Measurements from ENCODE around the gene UGT1A8.

The UGT1A8 gene

DNA sequence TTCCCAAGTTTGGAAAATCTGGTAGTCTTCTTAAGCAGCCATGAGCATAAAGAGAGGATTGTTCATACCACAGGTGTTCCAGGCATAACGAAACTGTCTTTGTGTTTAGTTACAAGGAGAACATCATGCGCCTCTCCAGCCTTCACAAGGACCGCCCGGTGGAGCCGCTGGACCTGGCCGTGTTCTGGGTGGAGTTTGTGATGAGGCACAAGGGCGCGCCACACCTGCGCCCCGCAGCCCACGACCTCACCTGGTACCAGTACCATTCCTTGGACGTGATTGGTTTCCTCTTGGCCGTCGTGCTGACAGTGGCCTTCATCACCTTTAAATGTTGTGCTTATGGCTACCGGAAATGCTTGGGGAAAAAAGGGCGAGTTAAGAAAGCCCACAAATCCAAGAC lies 154.7 kb downstream of the UGT1A8 start:
- DNase-seq, result no peak

DNA sequence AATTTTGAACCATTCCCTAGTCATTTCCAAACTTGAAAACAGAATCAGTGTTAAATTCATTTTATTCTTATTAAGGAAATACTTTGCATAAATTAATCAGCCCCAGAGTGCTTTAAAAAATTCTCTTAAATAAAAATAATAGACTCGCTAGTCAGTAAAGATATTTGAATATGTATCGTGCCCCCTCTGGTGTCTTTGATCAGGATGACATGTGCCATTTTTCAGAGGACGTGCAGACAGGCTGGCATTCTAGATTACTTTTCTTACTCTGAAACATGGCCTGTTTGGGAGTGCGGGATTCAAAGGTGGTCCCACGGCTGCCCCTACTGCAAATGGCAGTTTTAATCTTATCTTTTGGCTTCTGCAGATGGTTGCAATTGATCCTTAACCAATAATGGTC lies 155.2 kb downstream of the UGT1A8 start:
- no peak for DNase-seq

DNA sequence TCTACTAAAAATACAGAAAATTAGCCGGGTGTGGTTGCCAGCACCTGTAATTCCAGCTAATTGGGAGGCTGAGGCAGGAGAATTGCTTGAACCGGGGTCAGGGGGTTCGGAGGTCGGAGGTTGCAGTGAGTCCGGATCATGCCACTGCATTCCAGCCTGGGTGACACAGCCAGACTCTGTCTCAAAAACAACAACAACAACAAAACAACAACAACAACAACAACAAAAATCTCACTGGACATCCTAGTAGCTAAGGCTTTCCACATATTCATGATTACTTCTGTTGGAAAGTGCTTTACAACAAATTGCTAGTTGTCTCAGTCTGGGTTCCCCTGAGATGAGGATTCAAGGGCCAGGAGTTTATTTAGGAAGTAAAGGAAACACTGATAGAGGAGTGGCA lies 156.4 kb downstream of the UGT1A8 start:
- no peak for DNase-seq

DNA sequence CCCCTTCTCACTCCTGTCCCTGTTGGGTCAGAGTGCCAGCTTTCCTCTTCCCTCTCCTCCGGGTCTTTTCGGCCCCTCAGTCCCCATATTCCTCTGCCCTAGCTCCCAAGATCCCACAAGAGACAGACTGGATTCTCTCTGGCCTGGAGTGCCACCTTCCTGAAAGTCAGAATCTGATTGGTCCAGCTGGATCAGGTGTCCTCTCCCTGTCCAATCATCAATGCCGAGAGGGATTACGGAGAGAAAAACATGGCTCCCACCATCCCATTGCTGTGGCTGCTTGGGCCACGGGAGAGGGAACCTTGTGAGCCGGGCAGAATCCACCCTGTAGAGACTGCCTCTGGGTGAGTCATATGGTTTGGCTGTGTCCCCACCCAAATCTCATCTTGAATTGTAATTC lies 158.0 kb downstream of the UGT1A8 start:
- DNase-seq, result no peak

DNA sequence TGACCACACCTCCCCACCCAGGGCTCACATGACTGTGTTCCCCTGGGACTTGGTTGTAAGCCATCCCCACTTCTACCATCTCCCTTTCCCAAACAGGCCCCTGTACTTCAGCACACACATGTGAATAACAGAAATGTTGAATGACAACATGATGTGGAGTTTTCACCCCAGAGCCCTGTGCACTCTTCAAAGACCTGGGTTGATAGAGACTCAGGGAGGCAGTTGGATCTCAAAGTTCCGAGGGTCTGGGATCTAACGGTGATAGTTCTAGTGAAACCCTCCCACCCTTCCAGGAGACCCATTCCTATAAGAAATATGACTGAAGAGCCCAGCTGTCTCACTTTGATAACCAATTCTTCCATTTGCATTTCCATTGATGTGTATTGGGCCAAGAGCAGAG lies 160.6 kb downstream of the UGT1A8 start, which contains the start of gene MROH2A:
MROH2A (plus strand) TSS at position 301 of the 400 bp plus-strand sequence. CDS start 1,029 bp downstream, outside the sequence.
- DNase-seq, result no peak

DNA sequence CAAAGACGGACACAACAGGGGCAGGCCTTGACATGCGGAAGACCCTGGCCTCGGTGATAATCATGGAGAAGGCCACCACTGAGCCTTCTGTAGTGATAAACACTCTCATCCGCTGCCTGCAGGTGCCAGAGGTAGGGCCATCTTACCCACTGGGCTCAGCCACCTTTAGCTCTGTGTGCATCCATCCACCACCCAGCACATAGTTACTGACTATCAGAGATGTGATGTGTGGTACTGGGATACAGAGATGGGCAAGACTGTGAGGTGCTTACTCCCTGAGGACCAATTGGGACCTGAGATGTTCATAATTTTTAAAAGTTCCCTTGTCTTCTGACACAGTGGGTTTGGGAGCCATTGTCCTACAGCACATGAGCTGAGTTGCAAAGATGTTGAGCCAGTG lies 162.3 kb downstream of the UGT1A8 start:
- no peak for DNase-seq

DNA sequence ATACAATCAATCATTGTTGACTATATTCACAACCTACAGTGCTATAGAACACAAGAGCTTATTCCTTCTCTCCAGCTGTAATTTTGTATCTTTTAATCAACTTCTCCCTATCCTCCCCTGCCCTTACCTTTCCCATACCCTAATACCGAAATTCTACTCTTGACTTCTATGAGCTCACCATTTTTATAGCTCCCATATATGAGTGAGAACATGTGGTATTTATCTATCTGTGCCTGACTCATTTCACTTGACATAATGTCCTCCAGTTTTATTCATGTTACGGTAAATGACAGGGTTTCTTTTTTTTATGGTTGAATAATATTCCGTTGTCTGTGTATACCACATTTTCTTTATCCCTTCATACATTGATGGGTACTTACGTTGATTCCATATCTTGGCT lies 163.3 kb downstream of the UGT1A8 start:
- DNase-seq, result no peak

DNA sequence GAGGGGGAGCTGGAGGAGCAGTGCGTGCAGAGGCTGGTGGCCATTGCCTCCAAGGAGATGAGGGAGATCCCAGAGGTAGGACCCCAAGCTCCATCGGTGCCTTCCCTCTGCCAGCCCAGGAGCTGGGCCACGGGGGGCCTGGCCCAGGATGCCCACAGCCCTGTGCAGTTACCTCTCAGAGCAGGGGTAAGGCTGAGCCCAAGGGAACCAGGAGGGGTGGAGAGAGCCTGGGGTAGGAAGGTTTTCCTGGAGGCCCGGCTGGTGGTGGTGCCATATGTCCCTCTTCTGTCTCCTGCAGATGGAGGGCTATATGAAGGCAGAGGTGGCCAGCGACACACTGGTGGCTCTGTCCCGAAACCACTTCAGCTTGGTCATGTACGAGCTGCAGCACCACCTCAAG lies 172.1 kb downstream of the UGT1A8 start:
- no peak for DNase-seq

DNA sequence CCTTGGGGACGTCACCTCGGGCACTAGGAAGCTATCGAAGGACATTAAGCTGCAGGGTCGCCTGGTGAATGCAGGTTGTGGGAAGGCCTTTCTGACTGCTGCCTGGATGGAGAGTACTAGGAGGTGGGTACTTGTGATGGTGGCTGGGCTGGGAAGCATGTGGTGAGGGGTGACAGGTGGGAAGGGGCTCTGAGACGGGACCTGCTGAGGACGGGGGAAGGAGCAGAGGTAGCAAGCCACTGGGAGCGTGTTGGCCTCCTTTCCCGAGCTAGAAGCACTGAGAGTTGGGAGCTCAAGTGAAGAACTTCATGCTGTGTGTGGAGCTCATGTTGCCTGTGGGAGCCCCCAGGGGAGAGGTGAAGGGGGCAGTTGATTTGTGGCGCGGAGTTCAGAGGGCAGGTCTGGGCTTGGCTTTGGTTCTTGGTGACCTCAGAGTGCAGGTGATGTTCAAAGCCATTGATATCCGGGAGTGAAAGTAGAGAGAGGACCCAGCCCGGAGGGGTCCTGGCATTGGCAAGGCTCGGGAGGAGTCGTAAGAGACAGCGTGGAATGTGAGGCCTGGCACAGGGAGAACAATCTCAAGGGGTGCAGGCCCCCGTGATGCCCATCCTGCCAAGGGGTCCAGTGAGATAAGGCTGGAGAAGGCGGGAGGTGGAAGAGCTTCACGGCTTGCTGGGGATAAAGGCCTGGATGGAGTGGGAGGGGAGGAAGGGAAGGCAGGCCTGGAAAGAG lies 173.9 kb downstream of the UGT1A8 start:
- no peak for DNase-seq

DNA sequence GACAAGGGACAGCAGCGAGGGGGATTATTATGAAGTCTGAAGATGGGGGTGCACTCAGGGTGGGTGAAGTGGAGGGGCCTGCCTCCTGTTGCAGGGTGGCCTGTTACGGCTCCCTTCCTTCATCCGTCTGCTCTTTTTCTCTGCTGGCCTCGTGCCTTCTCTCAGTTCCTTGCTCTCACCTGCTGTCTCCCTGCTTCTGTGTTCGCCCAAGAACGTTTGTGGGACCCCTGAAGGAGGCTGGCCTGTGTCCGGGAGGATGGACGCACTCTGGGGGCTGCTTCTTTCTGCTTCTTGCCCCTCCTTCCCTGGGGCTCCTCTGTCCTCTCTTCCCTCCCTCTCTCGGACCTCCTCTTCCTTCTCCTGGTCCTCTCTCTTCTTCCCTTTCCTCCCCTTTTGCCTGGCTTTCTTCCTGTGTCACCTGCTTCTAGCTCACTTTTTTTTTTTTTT lies 174.5 kb downstream of the UGT1A8 start:
- DNase-seq, result no peak

DNA sequence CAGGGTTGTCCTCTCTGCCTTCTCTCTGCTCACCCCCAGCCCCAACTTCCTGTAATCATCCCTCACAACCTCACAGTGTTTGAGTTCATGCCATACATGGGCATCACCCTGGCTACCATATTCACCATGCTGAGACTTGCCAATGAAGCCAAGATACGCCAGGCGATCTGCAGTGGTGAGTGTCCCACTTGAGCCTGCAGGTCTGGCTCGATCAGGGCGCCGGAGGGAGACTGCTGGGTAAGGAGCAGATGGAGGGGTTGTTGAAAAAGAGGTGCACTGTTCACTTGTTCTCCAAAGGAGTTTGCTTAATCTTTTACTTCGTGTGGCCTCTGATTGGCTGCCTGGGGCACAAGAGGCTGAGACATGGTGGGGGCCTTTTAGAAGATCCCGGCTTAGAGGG lies 175.3 kb downstream of the UGT1A8 start:
- no peak for DNase-seq

DNA sequence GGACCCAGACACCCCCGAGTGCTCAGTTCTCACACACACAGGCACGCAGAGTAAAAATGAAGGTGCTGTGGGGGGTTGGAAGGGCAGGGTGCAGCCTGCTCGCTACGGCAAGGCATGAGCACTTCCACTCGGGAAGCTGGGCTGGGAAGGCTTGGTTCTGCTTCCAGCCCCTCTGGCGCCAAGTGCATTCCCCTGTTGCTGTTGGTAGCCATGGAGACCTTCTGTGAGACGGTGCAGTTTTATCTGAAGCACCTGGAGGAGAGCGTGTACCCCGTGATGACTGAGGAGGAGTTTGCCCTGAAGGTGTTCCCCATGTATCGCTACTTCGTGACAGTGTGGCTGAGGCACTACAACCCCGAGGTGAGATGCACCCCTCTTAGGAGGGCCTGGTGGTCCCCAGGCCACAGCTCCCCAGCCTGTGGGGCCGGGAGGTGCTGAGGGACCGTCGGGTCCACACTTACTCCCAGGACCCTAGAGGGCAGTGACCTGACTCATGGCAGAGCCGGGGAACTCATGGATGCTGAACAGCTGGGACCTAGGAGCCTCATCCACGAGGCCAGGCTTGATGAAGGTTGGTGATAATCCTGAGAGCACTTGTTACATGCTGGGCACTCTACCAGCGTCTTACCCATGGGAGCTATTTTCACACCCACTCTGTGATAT lies 176.2 kb downstream of the UGT1A8 start:
- no peak for DNase-seq

DNA sequence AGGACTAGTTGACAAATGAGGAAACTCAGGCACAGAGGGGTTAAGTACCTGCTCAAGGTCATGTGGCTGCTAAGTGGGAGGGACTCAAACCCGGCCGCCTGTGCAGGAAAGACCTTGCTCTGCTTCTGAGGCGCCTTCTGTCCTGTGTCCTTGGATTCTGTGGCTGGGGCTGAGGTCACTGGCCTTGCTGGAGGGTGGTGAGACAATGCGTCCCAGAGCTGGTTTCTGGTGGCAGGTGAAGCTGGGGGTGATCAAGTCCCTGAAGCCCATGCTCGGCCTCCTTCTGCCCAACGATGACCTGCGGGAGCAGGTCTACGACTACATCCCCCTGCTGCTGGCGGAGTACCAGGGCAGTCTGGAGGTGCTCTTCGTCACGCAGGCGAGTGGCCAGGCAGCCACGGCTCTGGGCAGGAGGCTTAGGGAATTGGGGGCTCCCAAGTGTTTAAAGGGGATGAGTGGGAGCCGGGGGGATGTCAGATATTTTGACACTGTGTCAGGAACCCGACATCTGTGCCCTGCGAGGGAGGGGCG lies 176.8 kb downstream of the UGT1A8 start:
- no peak for DNase-seq

DNA sequence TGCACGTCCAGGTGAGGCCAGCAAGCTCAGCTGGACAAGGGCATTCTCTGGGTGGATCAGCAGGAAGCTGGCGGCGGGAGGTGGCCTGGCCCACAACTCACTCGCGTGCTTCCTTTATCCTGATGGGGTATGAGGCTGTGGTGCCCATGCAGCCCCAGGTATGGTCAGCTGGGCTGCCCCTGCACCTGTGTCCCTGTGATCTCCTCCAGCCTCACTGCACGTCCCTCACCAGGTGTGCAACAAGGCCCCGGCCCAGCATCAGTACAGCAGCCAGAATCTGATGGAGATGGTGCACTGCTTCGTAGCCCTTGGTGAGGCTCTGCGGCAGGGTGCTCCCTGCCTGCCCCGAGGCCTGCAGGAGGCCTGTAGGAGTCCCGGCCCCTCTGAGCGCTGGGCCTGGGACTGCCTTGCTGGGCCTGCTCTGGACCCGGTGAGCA lies 178.3 kb downstream of the UGT1A8 start:
- no peak for DNase-seq

DNA sequence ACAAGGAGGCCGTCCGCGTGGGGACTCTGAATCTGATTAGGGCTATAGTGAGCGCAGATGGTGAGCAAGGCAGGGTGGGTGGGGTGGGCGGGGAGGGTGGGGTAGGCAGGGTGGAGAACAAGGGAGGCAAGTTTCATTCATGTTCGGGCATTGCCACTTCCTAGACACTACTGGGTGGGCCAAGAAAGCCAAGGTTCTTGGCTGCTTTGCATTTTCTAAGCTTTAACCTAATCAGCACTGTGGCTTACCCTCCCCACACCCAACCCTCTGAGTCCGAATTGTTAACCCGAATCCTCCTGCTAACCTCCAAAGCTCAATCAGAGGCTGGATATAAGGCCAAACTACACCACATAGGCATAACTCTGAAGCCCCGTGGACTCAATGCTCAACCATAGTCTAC lies 178.8 kb downstream of the UGT1A8 start:
- DNase-seq, result no peak

DNA sequence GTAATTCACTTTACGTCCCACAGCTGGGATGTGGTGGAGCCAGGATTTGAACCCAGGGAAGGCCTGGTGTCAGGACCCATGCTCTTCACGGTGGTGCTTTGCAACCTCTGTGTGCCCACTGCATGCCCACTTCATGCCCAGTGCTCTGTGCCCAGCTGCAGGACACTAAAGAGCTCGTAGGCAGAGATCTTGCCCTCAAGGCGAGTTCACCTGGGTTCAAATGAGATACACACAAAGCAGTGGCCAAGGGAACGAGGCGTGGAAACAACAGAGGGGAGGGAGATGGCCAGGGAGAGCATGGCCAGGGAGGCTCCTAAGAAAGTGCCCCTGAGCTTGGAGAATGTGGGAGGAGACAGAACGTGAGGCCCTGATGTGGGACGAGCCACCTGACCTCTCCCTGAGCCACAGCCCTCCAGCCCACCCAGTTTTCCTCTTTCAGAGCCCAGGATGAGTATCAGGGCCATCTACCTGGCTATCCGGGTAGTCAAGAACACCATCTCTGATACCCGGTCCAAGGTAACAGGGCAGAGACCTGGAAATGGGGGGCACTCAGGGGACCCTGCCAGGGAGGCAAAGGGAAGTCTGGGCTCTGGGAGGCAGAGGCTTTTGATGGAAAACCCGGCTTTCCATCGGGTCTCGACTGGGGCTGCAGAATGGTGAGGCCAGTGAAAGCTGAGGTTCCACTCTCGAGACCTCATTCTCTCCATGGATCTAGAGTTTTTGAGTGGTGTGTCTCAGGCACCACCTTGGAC lies 181.1 kb downstream of the UGT1A8 start:
- DNase-seq, result no peak

DNA sequence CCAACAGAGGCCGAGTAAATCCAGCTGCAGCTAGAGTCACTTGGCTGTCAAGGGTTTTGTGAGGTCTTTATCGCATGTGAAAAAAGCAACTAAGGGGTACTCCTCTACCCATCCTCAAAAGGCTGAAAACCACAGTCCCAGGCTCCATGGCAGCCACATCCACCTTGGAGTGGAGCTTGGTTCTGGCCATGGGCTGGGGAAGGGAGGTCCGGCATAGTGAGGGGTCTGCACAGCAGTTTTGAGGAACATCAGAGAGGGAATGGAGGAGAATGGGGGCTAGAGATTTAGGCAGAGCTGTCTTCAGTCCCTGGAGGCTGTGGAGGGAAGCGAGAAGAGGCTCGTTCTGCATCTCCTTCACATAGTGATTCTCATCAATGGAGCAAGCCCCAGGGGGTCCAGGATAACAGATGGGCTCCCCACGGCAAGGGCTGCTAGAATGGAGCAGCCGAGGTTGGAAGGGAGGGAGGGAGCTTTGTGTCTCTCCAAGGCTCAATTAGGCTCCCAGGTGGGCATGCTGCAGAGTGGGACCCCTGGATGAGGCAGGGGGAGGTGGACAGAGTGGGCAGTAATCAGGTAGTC lies 181.7 kb downstream of the UGT1A8 start:
- no peak for DNase-seq

DNA sequence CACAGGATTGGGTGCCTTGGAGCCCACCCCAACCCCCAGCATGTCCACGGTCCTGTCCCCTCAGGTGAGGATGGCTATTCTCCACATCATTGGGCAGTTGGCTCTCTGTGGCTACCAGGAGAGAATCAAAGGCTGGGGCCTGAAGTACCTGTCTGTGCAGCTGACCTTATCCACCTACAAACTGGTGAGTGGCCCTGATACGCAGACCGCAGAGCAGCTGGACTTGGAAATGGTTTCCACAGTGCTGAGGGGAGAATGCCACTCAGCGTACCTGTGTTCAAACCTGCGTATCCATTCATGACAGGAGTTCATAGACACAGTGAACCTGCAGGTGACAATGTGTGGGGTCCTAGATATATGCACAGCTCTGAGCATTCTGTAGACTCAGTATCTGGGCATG lies 182.3 kb downstream of the UGT1A8 start:
- no peak for DNase-seq

DNA sequence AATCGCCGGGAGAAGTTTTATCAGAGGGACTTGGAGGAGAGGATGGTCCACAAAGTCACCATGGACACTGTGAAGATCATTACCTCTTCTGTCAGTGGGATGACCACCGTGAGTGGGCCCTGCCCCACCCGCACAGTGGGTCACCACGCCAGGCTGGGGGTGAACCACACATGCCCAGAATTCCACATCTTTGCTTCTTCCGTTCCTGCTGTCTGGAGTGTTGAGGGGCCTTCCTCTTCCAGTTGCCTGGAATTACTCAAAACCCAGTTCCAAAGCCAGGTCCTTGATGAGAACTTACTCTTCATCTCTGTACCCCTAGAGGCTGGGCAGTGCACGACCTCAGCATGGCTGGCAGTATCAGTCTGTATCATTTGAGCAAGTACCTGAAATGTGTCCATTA lies 182.8 kb downstream of the UGT1A8 start:
- no peak for DNase-seq

DNA sequence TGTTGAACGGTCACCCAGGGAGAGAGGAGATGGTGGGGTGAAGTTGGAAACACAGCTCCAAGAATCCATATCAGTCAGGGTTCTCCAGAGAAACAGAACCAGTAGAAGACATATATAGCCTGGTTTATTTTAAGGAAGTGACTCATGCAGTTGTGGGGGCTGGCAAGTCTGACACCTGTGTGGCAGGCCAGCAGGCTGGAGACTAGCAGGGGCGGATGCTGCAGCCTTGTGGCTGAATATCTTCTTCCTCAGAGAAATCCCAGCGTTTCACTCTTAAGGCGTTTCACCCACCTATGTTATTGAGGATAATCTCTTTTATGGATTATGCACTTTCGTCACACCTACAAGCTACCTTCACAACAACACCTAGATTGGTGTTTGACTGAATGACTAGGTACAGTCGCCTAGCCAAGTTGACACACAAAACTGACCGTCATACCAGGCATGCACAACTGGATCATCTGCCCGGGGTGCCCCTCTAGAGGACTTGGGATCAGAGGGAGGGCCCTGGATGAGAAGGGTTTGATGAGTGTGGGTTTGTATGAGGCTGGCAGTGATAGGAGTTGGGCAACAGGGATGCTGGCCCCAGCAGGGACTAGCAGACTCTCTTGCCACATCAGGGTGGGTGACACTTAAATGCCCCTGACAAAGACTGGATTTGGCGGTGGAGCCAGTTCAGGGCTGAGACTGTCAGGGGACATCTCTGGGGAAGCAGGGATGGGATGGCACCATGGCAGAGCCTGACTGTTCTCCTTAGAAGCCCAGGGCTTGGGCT lies 184.1 kb downstream of the UGT1A8 start:
- no peak for DNase-seq

DNA sequence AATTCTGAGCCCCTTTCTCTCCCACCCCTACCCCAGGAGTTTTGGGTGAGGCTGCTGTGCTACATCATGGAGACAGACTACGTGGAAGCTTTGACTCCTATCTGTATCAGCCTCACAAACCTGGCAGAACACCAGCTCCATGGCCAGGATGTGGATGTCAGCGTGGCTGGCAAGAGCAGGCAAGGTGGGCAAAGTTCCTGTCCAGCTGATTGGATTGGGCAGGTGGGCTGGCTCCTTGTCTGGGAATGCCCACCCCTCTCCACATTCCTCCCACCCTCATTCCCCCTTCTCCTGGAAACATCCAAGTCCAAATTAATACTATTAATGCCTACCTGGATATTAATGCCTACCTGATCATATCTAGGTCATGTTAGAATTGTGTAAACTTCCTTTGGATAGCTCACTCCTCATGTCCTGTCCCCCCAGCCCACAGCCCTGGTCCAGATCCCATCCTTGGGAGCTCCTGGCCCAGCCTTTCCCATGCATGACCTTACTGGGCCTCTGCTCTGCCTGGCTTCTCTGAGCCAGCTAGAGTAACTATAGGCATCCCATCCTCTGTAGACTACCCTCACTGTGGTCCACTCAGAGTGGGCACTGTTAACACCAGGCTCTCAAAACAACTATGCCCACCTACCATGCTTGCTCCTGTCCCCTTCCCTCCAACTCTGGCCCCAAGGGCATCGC lies 184.8 kb downstream of the UGT1A8 start:
- DNase-seq, result no peak
